A549 treated with AZD9567 at 1 μM for 4 hours (cell line): ENCODE data around the gene LIN54. TPM values are rescaled to one million over a fixed set of nuclear protein-coding genes. Genes with fewer than 3 reads are reported as not detected.

Experiments used
- total RNA-seq: library from RNA; stranded (reverse); fragments of 200-300 nt; extraction: Qiagen RNA extraction; gene quantifications from 5 replicates; pipeline ENCODE4 v1.2.3, GENCODE V29; 2022; ENCODE audit not compliant: insufficient read depth

LIN54 gene
- 5.7 to 8.7 TPM (median 7.1 TPM) in 5 replicates for total RNA-seq

DNA sequence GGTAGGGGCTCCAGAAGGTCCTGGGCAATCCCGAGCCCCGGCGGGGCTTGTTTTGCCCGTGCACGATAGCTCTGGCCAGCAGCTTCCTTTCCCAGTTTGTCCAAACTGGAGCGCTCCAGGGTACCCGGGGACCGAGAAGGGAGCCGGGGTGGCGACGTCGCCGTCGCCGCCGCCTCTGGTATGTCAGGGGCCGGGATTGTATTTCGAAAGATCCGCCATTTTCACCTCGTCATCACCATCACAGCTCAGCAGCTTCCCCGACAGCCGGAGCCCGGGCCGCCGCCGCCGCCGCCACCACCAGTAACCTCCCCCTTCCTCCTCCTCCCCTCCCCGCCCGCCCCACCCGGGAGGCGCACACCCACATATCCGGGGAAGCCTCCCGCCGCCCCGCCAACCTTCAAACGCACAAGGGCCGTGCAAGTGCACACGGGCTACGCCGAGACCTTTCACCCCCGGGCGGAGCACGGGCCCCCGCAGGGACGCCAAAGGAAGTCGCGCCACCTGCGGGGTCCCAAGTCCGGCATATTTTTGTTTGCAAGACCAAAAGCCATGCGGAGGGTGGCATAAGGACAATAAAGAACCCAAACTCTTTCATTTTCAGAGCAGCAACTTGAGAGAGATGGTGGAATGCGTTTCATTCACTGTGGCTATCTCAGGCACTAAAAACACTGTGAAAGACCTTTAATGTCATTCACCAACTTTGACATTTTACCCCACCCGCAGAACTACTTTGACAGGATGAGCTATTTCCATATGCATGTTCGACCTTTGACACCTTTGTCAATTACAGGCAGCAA, at the start of gene LIN54:
Gene LIN54, minus strand, starts transcription at position 302 of the 797 bp plus-strand sequence. CDS start 25,979 bp downstream, outside the sequence.

DNA sequence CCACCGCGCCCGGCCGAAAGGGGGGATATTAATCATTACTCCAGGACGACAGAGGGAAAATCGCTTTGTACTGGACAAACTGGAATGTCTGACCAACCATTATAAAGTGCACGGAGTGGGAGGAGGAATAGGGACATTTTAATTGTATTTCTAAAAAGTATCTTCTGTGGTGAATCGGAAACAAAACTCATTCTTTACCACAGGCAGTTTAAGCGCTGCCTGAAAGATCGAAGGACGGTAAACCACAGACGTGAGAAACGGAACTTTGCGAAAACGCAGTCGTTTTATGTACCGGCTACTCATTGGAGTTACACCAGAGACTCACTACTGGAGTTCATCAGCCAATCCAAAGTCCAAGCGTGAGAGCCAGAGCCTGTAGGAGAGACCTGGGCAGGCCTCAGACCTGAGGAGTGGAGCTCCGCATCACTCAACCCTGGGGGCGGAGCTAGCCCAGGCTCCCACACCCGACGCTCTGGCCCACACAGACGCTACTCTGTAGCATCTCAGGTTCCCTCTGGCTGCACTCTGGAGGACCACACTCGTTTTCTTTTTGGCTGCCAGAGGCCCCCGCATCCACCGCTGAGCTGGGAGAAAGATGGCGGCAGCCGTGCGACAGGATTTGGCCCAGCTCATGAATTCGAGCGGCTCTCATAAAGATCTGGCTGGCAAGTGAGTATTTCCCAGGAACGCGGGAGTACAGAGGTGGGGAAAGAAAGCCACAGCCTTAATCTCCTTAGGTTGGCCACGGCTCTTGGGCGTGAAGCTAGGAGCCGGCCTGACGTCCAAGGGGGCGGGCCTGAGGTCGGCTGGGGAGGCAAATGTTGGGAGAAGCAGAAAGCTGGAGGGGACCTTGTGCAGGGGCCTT, 24.2 kb upstream of the LIN54 start, which contains the start of gene COPS4:
Gene COPS4, plus strand, starts transcription at position 554 of the 865 bp plus-strand sequence. Its CDS starts 42 bp downstream, at position 596.

DNA sequence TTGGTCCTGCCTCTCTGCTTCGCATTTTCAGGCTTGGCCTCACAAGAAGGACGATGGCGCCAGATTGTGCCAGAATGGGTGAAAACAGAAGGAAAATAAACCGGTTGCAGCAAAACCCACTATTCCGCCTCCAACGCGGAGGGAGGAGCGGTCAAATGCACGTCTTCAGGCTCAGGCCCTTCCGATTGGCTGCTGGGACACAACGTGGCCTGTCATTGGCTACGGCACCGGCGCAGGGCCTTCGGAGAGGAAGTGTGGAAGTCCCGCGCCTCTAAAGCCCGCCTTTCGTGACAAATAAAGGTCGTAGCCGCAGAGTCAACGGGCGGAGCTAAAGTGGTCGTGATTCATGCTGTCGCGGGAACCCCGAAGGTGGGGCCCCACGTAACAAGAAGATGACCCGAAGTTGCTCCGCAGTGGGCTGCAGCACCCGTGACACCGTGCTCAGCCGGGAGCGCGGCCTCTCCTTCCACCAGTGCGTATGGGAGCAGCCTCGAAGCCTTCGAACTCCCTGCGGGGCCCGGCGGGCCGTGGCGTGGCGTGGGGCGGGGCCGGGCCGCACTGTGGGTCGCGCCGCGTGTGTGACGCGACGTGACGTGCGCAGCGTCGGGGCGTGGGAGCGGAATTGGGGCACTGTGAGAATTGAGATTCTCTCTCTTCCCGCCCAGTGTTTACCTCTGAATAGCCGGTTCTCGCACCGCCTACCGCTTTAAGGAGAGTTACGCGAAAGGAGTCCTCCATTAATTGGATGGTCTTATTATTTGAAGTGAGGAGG, 110.0 kb downstream of the LIN54 start, which contains the start of gene THAP9:
Gene THAP9, plus strand, starts transcription at position 325 of the 772 bp plus-strand sequence. Its CDS starts 68 bp downstream, at position 393.

DNA sequence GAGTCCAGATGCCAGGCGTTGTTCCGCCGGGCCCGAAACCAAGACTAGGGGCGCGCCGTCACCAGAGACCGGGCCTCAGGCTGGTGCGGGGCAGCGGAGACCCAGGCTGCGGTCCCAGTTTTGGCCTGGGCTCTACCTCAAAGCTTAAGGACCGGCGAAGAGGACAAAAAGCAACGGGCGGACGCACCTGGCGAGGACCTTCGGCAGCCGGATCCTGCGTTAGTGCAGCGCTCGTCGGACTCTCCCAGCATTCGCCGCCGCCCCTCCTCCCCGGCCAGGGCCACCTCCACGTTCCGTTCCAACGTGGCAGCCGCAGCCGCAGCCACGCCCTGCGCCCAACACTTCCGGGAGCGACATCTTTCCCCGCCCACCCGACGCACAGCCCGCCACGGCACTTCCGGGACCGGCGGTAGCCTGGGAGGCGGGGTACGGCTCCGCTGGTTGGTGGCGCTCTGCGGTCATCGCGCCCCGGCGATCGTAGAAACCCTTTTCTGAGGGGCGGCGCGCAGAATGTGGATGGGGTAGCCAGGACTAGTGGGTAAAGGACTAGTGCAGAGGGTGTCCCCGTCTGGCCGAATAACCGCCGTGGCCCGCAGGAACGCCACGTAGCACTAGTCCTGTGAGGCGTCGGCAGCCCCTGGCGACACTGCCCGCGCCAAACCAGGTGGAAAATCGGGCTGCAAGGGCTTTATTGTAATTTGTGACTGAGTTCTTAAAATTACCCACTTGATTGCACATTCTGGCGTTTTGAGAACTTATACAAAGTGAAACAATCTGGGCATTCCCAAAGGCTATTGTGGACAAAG, 119.5 kb downstream of the LIN54 start, which contains the start of gene SEC31A:
Gene SEC31A, minus strand, starts transcription at position 253 of the 806 bp plus-strand sequence. CDS start 9,217 bp downstream, outside the sequence.

Other genes with a start within 250 kb of the LIN54 start
- 5.6 to 7.3 TPM (median 5.9 TPM) in 5 replicates for gene SCD5, start 212.0 kb downstream of the LIN54 start, total RNA-seq
- 80.3 to 87.2 TPM (median 84.4 TPM) in 5 replicates for gene SEC31A, start 119.7 kb downstream of the LIN54 start, total RNA-seq
- gene THAP9, start 110.1 kb downstream of the LIN54 start, total RNA-seq: 1.4 to 5.0 TPM (median 1.7 TPM) in 5 replicates
- 22.5 to 31.1 TPM (median 24.3 TPM) in 5 replicates for gene COPS4, start 24.4 kb upstream of the LIN54 start, total RNA-seq
- 0.84 to 1.3 TPM (median 1.2 TPM) in 4 of 5 replicates, not detected in the other for gene PLAC8, start 103.9 kb upstream of the LIN54 start, total RNA-seq